ENCODE data around the gene CTTN. TPM values are rescaled to one million over a fixed set of nuclear protein-coding genes. Genes with fewer than 3 reads are reported as not detected.
A peak's percentile ranks its signal among the peaks of the same experiment; 100 is the strongest.

Gene CTTN
- total and polyA plus RNA-seq, 2 of the 8 experiments (the other 6 are each of a cell fraction or from before 2014, with no cell fraction given): 84.6 to 216 TPM

GRCh38 chr11:70399681-70400112 lies 1.4 kb downstream of the CTTN start:
- H3K4me3 ChIP-seq (ENCODE audit: extremely low read depth in 1 of 4, insufficient read depth in 2 of 4, low read depth in 3 of 4, low read length in 4 of 4): peak overlapping the region; percentile 65 to 84 (median 80)
- H3K4ac ChIP-seq (replicated peaks; ENCODE audit: insufficient read length, low read depth, low read length): peak overlapping the region; percentile 85
- H2BK15ac ChIP-seq (ENCODE audit: low read length): no peak overlapping the region
- H3K27ac ChIP-seq (ENCODE audit: low read depth, low read length): no peak overlapping the region
- DNase-seq (ENCODE audit: low read depth in 1 of 2, low spot score in 2 of 2) (peak in 1 of 2 experiments; percentile 57), FAIRE-seq (no peak)
- H3K9ac ChIP-seq (replicated peaks in 1 of 4; ENCODE audit: extremely low read depth in 1 of 4, low read depth in 3 of 4, low read length in 3 of 4): peak overlapping the region; percentile 53 to 86 (median 70)
- H3K36me3 ChIP-seq (ENCODE audit: control insufficient read depth in 2 of 4, insufficient read depth in 4 of 4, low read length in 3 of 4): peaks cover 0 to 3% (median 0%) of the 10 kb centered on the region in 4 experiments; a peak in 1 of 8 replicates
- no peaks in the 10 kb centered on the region for H3K27me3 ChIP-seq (replicated peaks in 1 of 4; ENCODE audit: control insufficient read depth in 3 of 4, extremely low read depth in 1 of 4, insufficient read depth in 3 of 4, low read length in 3 of 4)
- peaks cover 19 to 79% of the 10 kb centered on the region in 2 experiments for H3K79me2 ChIP-seq (ENCODE audit: control insufficient read depth in 1 of 2, insufficient read depth in 2 of 2, low read length in 2 of 2)
- POLR2A ChIA-PET (ENCODE audit: partially characterized antibody): interaction anchor here (0.7 to 1.6 kb wide), 8 partner anchors 9 to 79 kb away, joined by 3 to 8 read pairs (median 4); no protein-coding TSS in a partner anchor
- 28% methylated on average over 16 of the region's 16 CpGs; no CpG with 5 or more reads in 1 of the 2 experiments for WGBS, 2 experiments (ENCODE audit: extremely low coverage in 1 of 2, insufficient coverage in 1 of 2, insufficient read length in 1 of 2, insufficient replicate concordance in 2 of 2, low coverage in 1 of 2, low lambda C conversion rate in 2 of 2, missing lambda C conversion rate in 1 of 2)
- peak overlapping the region; percentile 6 for H4K5ac ChIP-seq (ENCODE audit: insufficient read length, low read depth, low read length)
- no peak overlapping the region for H2BK20ac ChIP-seq (ENCODE audit: low read length)
- no peak overlapping the region for H3K23ac ChIP-seq (ENCODE audit: insufficient read length)
- H3K23me2 ChIP-seq (ENCODE audit: low read depth, low read length): peaks cover 17% of the 10 kb centered on the region
- no peak overlapping the region for H2BK120ac ChIP-seq (replicated peaks; ENCODE audit: low read depth, low read length)
- peaks cover 5 to 10% (median 9%) of the 10 kb centered on the region in 4 experiments for H3K4me1 ChIP-seq (replicated peaks in 1 of 4; ENCODE audit: control insufficient read depth in 3 of 4, insufficient read depth in 4 of 4, low read length in 3 of 4)
- H3K79me1 ChIP-seq (ENCODE audit: low read depth, low read length): peaks cover 21% of the 10 kb centered on the region
- CTCF ChIA-PET (ENCODE audit: partially characterized antibody): interaction anchor here (1.2 to 2.7 kb wide), 3 partner anchors 12 to 399 kb away, joined by 3 to 10 read pairs (median 3); no protein-coding TSS in a partner anchor
- no peak overlapping the region for H3K56ac ChIP-seq (replicated peaks; ENCODE audit: insufficient read length, low read depth, low read length)
- H2BK12ac ChIP-seq (ENCODE audit: low read depth, low read length): no peak overlapping the region
- H3K14ac ChIP-seq (ENCODE audit: insufficient read length): no peak overlapping the region
- H4K91ac ChIP-seq (replicated peaks; ENCODE audit: insufficient read length, low read length): no peak overlapping the region
- H4K20me1 ChIP-seq (replicated peaks in 1 of 2; ENCODE audit: control insufficient read depth in 1 of 2, insufficient read depth in 2 of 2, low read length in 2 of 2): peaks cover 19 to 23% of the 10 kb centered on the region in 2 experiments
- 0 out of 2 replicates have a peak overlapping the region, but pooled peaks have one; percentile 32 for H2BK5ac ChIP-seq (ENCODE audit: low read depth, low read length)
- no peaks in the 10 kb centered on the region for H3K9me3 ChIP-seq (ENCODE audit: insufficient read depth in 2 of 2, low read depth in 1 of 2, low read length in 1 of 2)
- peak overlapping the region; percentile 98 to 99 for H3K4me2 ChIP-seq (ENCODE audit: insufficient read depth in 1 of 2, low read depth in 2 of 2, low read length in 2 of 2)
- no peak overlapping the region for H2AK5ac ChIP-seq (ENCODE audit: low read depth, low read length)
- no peak overlapping the region for H2AFZ ChIP-seq (ENCODE audit: low read length)
- H3K18ac ChIP-seq (ENCODE audit: extremely low read depth, low read length): peak overlapping the region; percentile 36; the same call in 1 of the 2 replicates
- H4K8ac ChIP-seq (ENCODE audit: extremely low read depth, insufficient read depth, low read length): no peak overlapping the region
- TF ChIP-seq HDAC6 (IDR thresholded peaks at IDR 0.05; ENCODE audit: low read depth, low read length) (no peak), KDM1A (IDR thresholded peaks at IDR 0.05; ENCODE audit: borderline replicate concordance, low read length) (no peak), KDM5A (IDR thresholded peaks at IDR 0.05; ENCODE audit: low read length) (no peak), EP300 (IDR thresholded peaks at IDR 0.05; ENCODE audit: borderline replicate concordance in 1 of 2, low read depth in 2 of 2, low read length in 2 of 2) (no peak), JUND (IDR thresholded peaks at IDR 0.05; ENCODE audit: low read length) (no peak), SIRT6 (IDR thresholded peaks at IDR 0.05; ENCODE audit: low read length) (no peak), KDM4A (IDR thresholded peaks at IDR 0.05; ENCODE audit: low read depth, low read length, severe bottlenecking) (no peak), HDAC2 (IDR thresholded peaks at IDR 0.05; ENCODE audit: borderline replicate concordance in 1 of 2, low read depth in 2 of 2, low read length in 2 of 2) (no peak), POLR2AphosphoS5 (IDR thresholded peaks at IDR 0.05; ENCODE audit: low read depth, low read length) (no peak), SP1 (IDR thresholded peaks at IDR 0.05; ENCODE audit: low read depth, low read length) (no peak), EZH2 (IDR thresholded peaks at IDR 0.05; ENCODE audit: low read depth, low read length, severe bottlenecking) (no peak), CBX8 (IDR thresholded peaks at IDR 0.05; ENCODE audit: borderline replicate concordance, low read depth, low read length) (no peak), BACH1 (IDR thresholded peaks at IDR 0.05; ENCODE audit: low read length) (no peak)

All from H1 (cell line).